ENCODE results near the gene PARVA.

DNA sequence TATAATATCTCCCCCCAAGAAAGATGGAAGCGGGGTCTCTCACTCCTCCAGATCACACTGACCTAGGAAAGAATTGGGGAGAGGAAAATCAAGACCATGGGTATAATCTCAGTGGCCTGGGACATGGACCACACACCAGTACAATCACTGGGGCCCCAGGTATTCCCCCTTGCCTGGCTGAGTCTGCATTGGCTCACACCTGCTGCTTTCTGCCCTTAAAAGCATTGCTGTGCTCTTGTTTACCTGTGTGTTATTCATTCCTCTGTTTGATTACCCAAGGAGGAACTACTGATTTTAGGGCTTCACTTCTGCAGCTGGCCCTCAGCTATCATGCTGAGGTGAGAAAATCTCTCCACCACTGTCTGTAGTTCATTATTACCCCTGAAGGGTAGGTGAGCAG lies 14.0 kb upstream of the PARVA start:
- TF ChIP-seq, protein P1, sequence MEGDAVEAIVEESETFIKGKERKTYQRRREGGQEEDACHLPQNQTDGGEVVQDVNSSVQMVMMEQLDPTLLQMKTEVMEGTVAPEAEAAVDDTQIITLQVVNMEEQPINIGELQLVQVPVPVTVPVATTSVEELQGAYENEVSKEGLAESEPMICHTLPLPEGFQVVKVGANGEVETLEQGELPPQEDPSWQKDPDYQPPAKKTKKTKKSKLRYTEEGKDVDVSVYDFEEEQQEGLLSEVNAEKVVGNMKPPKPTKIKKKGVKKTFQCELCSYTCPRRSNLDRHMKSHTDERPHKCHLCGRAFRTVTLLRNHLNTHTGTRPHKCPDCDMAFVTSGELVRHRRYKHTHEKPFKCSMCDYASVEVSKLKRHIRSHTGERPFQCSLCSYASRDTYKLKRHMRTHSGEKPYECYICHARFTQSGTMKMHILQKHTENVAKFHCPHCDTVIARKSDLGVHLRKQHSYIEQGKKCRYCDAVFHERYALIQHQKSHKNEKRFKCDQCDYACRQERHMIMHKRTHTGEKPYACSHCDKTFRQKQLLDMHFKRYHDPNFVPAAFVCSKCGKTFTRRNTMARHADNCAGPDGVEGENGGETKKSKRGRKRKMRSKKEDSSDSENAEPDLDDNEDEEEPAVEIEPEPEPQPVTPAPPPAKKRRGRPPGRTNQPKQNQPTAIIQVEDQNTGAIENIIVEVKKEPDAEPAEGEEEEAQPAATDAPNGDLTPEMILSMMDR (IDR thresholded peaks at IDR 0.05), result no peak
- TF ChIP-seq POLR2A (IDR thresholded peaks at IDR 0.05), result no peak

Data from lower leg skin (tissue), 3 donors.